Right lung (tissue), 10 donors: Measurements from ENCODE around the gene PATE2. TPM values are rescaled to one million over a fixed set of nuclear protein-coding genes. Genes with fewer than 3 reads are reported as not detected.

Experiments used
- DNase-seq, 2 donors: peaks; one replicate each; pipeline ENCODE4 v3.0.0-alpha.2; 2013
- long read RNA-seq, 8 donors: transcript quantifications; one replicate each; lab custom pipeline, GENCODE V29; 2026
- polyA plus RNA-seq, 5 donors: library from polyadenylated mRNA; unstranded; fragments of 120-200 nt; gene quantifications; one replicate each; pipeline versions ENCODE4 v1.2.1 to v1.2.3, GENCODE V29; 2013; ENCODE audit warnings: inconsistent platforms in 1 of 5, low replicate concordance in 1 of 5; ENCODE audit not compliant: insufficient read length in 5 of 5, insufficient read depth in 1 of 5

Gene PATE2
- under 1 TPM in 4 of 5 donors, not detected in 1; 0.14 to 0.36 (median 0.18) TPM for polyA plus RNA-seq
- long read RNA-seq, donor 1 = 0 reads
- long read RNA-seq, donor 2 = 0 reads
- long read RNA-seq, donor 3 = 0 reads
- long read RNA-seq, donor 4 = 0 reads
- long read RNA-seq, donor 5 = 0 reads
- long read RNA-seq, donor 6 = 0 reads
- long read RNA-seq, donor 7 = 0 reads
- long read RNA-seq, donor 8 = 0 reads

- no peak for DNase-seq
Observed at GRCh38 chr11:125778728-125779127, at the start of gene PATE2. TSS of gene PATE2 (minus strand) at chr11:125778828. CDS start at chr11:125778773, 55 bp downstream.

GRCh38 chr11:125807909-125808308 lies 29.3 kb upstream of the PATE2 start:
- DNase-seq = no peak

- DNase-seq = no peak
Observed at GRCh38 chr11:125802387-125802786, 23.8 kb upstream of the PATE2 start.

GRCh38 chr11:125799808-125800207 lies 21.2 kb upstream of the PATE2 start:
- no peak for DNase-seq

- no peak for DNase-seq
Observed at GRCh38 chr11:125797641-125798040, 19.0 kb upstream of the PATE2 start.

GRCh38 chr11:125790825-125791224 lies 12.2 kb upstream of the PATE2 start:
- no peak for DNase-seq

GRCh38 chr11:125787827-125788226 lies 9.2 kb upstream of the PATE2 start, which contains the start of gene PATE3:
TSS of gene PATE3 (plus strand) at chr11:125788127. CDS start at chr11:125788152, 25 bp downstream.
- DNase-seq = no peak

GRCh38 chr11:125784678-125785077 lies 6.0 kb upstream of the PATE2 start:
- no peak for DNase-seq

- no peak for DNase-seq
Observed at GRCh38 chr11:125777309-125777708, 1.3 kb downstream of the PATE2 start.

- DNase-seq = no peak
Observed at GRCh38 chr11:125773516-125773915, 5.1 kb downstream of the PATE2 start.

GRCh38 chr11:125772834-125773505 lies 5.7 kb downstream of the PATE2 start:
- DNase-seq = no peak

GRCh38 chr11:125770583-125770982 lies 8.0 kb downstream of the PATE2 start:
- DNase-seq = no peak

- DNase-seq = peak in 1 of 2 donors; percentile 12
Observed at GRCh38 chr11:125768336-125769046, 10.1 kb downstream of the PATE2 start.

GRCh38 chr11:125766251-125766650 lies 12.4 kb downstream of the PATE2 start:
- peak; percentile 3 to 9 for DNase-seq

GRCh38 chr11:125763483-125763882 lies 15.1 kb downstream of the PATE2 start:
- DNase-seq = no peak

- DNase-seq = no peak
Observed at GRCh38 chr11:125762445-125762844, 16.2 kb downstream of the PATE2 start.

GRCh38 chr11:125756050-125756449 lies 22.6 kb downstream of the PATE2 start:
- DNase-seq = peak in 1 of 2 donors; percentile 9

GRCh38 chr11:125750629-125751028 lies 28.0 kb downstream of the PATE2 start:
- no peak for DNase-seq

GRCh38 chr11:125745979-125746378 lies 32.6 kb downstream of the PATE2 start, which contains the start of gene PATE1:
TSS of gene PATE1 (plus strand) at chr11:125746279. CDS start at chr11:125746305, 26 bp downstream.
- DNase-seq = no peak

GRCh38 chr11:125743681-125744080 lies 34.9 kb downstream of the PATE2 start:
- DNase-seq = no peak

GRCh38 chr11:125740617-125741016 lies 38.0 kb downstream of the PATE2 start:
- DNase-seq = no peak

GRCh38 chr11:125728969-125729368 lies 49.7 kb downstream of the PATE2 start:
- no peak for DNase-seq
